8988T (cell line): ENCODE data around the gene CNTNAP2.

Experiments used
- DNase-seq: peaks from one replicate; pipeline ENCODE4 v3.0.0; 2011

Gene CNTNAP2

GRCh38 chr7:147912291-147912690 is 1795.7 kb downstream of the CNTNAP2 start:
- DNase-seq = no peak

GRCh38 chr7:147912946-147913638 is 1796.5 kb downstream of the CNTNAP2 start:
- DNase-seq = no peak

- DNase-seq = no peak
Measured at GRCh38 chr7:147915781-147916180, 1799.2 kb downstream of the CNTNAP2 start.

GRCh38 chr7:147916573-147916972 is 1800.0 kb downstream of the CNTNAP2 start:
- no peak for DNase-seq

GRCh38 chr7:147923841-147924240 is 1807.2 kb downstream of the CNTNAP2 start:
- no peak for DNase-seq

GRCh38 chr7:147937428-147937827 is 1820.8 kb downstream of the CNTNAP2 start:
- no peak for DNase-seq

GRCh38 chr7:147941381-147941780 is 1824.8 kb downstream of the CNTNAP2 start:
- no peak for DNase-seq

- DNase-seq = no peak
Measured at GRCh38 chr7:147944321-147944720, 1827.7 kb downstream of the CNTNAP2 start.

- no peak for DNase-seq
Measured at GRCh38 chr7:147952918-147953317, 1836.3 kb downstream of the CNTNAP2 start.

- DNase-seq = no peak
Measured at GRCh38 chr7:147968046-147968610, 1851.5 kb downstream of the CNTNAP2 start.

- no peak for DNase-seq
Measured at GRCh38 chr7:147971606-147972110, 1855.1 kb downstream of the CNTNAP2 start.

- DNase-seq = no peak
Measured at GRCh38 chr7:147978201-147978600, 1861.6 kb downstream of the CNTNAP2 start.

- DNase-seq = no peak
Measured at GRCh38 chr7:147978651-147979050, 1862.0 kb downstream of the CNTNAP2 start.

GRCh38 chr7:147980826-147981813 is 1864.5 kb downstream of the CNTNAP2 start:
- no peak for DNase-seq

GRCh38 chr7:147982307-147982706 is 1865.7 kb downstream of the CNTNAP2 start:
- no peak for DNase-seq

GRCh38 chr7:147984265-147984664 is 1867.7 kb downstream of the CNTNAP2 start:
- DNase-seq = no peak

GRCh38 chr7:147990079-147990478 is 1873.5 kb downstream of the CNTNAP2 start:
- no peak for DNase-seq

GRCh38 chr7:147990942-147991341 is 1874.3 kb downstream of the CNTNAP2 start:
- no peak for DNase-seq

GRCh38 chr7:147992698-147993097 is 1876.1 kb downstream of the CNTNAP2 start:
- no peak for DNase-seq

- DNase-seq = no peak
Measured at GRCh38 chr7:147997636-147998035, 1881.0 kb downstream of the CNTNAP2 start.

- no peak for DNase-seq
Measured at GRCh38 chr7:147999962-148000361, 1883.4 kb downstream of the CNTNAP2 start.

GRCh38 chr7:148011753-148012152 is 1895.2 kb downstream of the CNTNAP2 start:
- DNase-seq = no peak

GRCh38 chr7:148014001-148014400 is 1897.4 kb downstream of the CNTNAP2 start:
- DNase-seq = no peak
